Measurements from ENCODE around the gene LRIT3.

DNA sequence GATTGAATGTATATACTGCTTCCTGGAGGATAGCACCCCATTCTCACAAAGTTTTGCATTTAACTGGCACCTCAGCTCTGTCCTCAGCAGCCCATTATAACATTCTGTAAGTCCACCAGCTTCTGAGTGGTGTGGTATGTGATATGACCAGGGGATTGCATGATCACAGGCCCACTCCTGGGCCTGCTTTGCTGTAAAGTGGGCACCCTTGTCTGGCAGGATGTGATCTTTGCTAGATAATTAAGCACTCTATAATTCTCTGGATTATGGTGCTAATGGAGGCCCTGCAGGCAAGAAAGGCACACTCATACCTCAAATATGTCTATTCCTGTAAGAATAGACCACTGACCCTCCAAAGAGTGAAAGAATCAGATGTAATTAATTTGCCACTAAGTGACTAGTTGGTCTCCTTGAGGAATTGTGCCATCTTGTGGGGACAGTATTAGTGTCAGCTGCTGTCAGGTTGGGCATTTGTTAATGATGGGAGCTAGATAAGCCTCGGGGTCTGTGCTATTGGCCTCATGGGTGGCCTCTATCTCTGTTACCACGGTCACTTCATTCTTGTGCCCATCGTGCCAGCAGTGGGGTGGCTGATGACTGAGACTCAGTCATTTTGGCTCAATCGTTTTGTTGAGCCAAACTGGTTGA is 43.9 kb upstream of the LRIT3 start:
- TF ChIP-seq CTCF (conservative IDR thresholded peaks at IDR 0.05; ENCODE audit: low read depth, low read length) (peak; percentile 68), EZH2 (IDR thresholded peaks at IDR 0.05; ENCODE audit: low read length, unreplicated experiment) (no peak), EZH2phosphoT487 (IDR thresholded peaks at IDR 0.05; ENCODE audit: borderline replicate concordance, low read length) (no peak)
